ENCODE data around the gene MLXIP. TPM values are rescaled to one million over a fixed set of nuclear protein-coding genes. Genes with fewer than 3 reads are reported as not detected.
"Not testable (repeated sequence)": the region's sequence is repeated elsewhere in the genome, so short reads cannot be mapped to it uniquely, and the experiment has no call there.

Gene MLXIP
- total and polyA plus RNA-seq, 12 donors, result 13.7 to 98.1 (median 40.1) TPM

DNA sequence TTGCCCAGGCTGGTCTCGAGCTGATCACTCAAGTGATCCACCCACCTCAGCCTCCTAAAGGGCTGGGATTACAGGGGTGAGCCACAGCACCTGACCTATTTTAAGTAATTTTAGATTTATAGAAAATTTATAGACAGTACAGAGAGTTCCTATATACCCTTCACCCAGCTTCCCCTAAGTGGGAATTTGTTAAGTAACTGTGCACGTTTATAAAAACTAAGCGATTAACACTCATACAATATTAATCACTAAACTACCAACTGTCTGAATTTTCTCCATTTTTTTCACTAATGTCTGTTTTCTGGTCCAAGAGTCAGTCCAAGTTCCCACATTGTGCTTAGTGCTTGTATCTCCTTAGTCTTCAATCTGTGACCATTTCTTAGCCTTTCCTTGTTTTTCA is 89.9 kb downstream of the MLXIP start:
- TF ChIP-seq POLR2A (IDR thresholded peaks at IDR 0.05), result no peak
- TF ChIP-seq, protein P1, sequence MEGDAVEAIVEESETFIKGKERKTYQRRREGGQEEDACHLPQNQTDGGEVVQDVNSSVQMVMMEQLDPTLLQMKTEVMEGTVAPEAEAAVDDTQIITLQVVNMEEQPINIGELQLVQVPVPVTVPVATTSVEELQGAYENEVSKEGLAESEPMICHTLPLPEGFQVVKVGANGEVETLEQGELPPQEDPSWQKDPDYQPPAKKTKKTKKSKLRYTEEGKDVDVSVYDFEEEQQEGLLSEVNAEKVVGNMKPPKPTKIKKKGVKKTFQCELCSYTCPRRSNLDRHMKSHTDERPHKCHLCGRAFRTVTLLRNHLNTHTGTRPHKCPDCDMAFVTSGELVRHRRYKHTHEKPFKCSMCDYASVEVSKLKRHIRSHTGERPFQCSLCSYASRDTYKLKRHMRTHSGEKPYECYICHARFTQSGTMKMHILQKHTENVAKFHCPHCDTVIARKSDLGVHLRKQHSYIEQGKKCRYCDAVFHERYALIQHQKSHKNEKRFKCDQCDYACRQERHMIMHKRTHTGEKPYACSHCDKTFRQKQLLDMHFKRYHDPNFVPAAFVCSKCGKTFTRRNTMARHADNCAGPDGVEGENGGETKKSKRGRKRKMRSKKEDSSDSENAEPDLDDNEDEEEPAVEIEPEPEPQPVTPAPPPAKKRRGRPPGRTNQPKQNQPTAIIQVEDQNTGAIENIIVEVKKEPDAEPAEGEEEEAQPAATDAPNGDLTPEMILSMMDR (IDR thresholded peaks at IDR 0.05), result no peak
- Histone ChIP-seq H3K27me3 (no peaks in the 10 kb centered on the region), H3K4me1 (replicated peaks in 1 of 2) (no peaks in the 10 kb centered on the region), H3K4me3 (no peak overlapping the region), H3K9me3 (replicated peaks in 1 of 3) (no peaks in the 10 kb centered on the region), H3K36me3 (replicated peaks in 1 of 2) (no peaks in the 10 kb centered on the region), H3K27ac (no peak overlapping the region)
- WGBS, 4 donors, result 86 to 91% (median 90%) methylated on average over 3 of the region's 3 CpGs
- intact Hi-C loops (cut with DNase I), result no loop called here
- DNase-seq, result no peak

- no peaks in the 10 kb centered on the region for H3K27me3 ChIP-seq
- no peak overlapping the region for H3K27ac ChIP-seq
- TF ChIP-seq, protein P1 (IDR thresholded peaks at IDR 0.05), result no peak
- no peak for TF ChIP-seq POLR2A (IDR thresholded peaks at IDR 0.05)
- DNase-seq, result no peak
- H3K4me3 ChIP-seq, result no peak overlapping the region
- H3K4me1 ChIP-seq (replicated peaks in 1 of 2), result no peaks in the 10 kb centered on the region
- no peaks in the 10 kb centered on the region for H3K9me3 ChIP-seq (replicated peaks in 1 of 3)
- no peaks in the 10 kb centered on the region for H3K36me3 ChIP-seq (replicated peaks in 1 of 2)
- 76 to 86% (median 79%) methylated on average over 5 of the region's 5 CpGs for WGBS, 4 donors
- intact Hi-C loops (cut with DNase I), result no loop called here
Observed at GRCh38 chr12:122171399-122171798, 92.8 kb downstream of the MLXIP start.

DNA sequence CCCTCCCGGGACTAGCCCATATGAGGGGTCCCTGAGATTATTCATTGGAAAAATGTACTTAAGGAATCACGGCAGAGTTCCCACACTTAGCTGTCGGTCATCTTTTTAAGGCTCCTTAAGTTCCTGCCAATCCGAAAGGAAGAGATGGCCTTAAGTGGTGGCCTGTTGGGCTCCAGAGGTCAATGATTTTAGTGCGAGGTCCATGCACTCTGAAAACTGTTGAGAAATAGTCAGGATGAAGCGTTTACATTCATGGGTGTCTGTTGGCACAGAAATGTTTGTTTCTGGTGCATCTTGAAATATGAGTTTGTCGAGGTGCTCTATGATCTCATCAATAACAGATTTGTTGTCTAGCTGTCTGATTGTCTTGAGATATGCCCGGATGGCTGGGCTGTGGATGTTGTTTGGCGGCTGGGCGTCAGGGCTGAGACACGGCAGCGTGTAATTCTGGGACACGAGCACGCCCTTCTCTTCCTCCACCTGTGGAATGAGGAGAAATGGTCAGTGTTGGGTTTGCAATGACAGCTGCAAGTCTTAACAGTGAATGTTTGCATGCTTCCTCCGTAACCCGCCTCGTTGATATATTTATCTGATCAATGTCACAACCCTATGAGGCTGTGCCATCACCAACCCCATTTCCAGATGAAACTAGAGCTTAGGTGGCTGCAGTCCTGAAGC is 93.8 kb downstream of the MLXIP start:
- intact Hi-C loops (cut with DNase I), result no loop called here
- Histone ChIP-seq H3K4me1 (replicated peaks in 1 of 2) (no peaks in the 10 kb centered on the region), H3K4me3 (no peak overlapping the region), H3K27ac (no peak overlapping the region), H3K27me3 (no peaks in the 10 kb centered on the region), H3K36me3 (replicated peaks in 1 of 2) (no peaks in the 10 kb centered on the region), H3K9me3 (replicated peaks in 1 of 3) (no peaks in the 10 kb centered on the region)
- no peak for TF ChIP-seq POLR2A (IDR thresholded peaks at IDR 0.05)
- TF ChIP-seq, protein P1 (IDR thresholded peaks at IDR 0.05), result no peak
- DNase-seq, result no peak
- WGBS, 4 donors, result 69 to 82% (median 75%) methylated on average over 15 to 17 of the region's 17 CpGs

DNA sequence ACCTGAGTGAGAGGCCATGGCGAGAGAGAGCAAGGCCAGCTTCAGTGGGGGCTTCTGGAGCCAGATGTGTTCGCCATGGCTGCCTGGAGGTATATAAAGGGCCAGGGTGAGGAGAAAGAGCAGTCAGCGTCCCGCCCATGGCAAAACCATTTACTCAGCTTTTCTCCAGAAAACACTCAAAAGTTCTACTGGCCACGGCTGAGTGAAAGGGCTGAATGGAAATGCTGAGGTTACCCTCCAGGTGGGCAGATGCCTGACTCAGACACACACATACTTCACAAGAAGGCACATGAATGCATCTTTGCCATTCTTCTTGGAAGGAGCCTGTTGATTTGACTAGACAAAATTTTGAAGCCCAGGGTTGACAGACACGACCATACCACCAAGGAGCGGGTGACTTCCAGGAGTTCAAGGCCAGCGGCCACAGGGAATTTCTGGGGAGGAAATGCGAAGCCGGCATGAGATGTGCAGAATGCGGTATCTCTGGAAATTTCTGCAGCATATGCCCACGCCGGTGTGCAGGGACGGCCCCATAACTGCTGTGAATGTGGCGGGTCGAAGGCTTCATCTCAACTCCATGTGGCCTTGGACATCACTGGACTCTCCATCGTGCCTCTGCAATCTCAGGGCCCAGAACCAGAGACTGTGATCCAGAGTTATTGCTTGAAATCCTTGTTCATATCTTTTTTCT is 95.7 kb downstream of the MLXIP start, which contains the start of gene IL31:
Gene IL31 (minus strand): TSS at position 67 of the 691 bp plus-strand sequence. CDS start 49 bp downstream, at position 18.
- H3K4me1 ChIP-seq (replicated peaks in 1 of 2), result no peaks in the 10 kb centered on the region
- H3K9me3 ChIP-seq (replicated peaks in 1 of 3), result no peaks in the 10 kb centered on the region
- H3K4me3 ChIP-seq, result no peak within 1 kb of the TSS
- no peaks in the 10 kb centered on the region for H3K36me3 ChIP-seq (replicated peaks in 1 of 2)
- no peak within 1 kb of the TSS for H3K27ac ChIP-seq
- no peak for DNase-seq
- WGBS, 4 donors, result 85 to 90% (median 87%) methylated on average over 17 of the region's 17 CpGs
- no peak for TF ChIP-seq POLR2A (IDR thresholded peaks at IDR 0.05)
- TF ChIP-seq, protein P1 (IDR thresholded peaks at IDR 0.05), result no peak
- intact Hi-C loops (cut with DNase I), result no loop called here
- H3K27me3 ChIP-seq, result no peaks in the 10 kb centered on the region

GRCh38 chr12:122176473-122176872 is 97.9 kb downstream of the MLXIP start:
- WGBS, 4 donors, result 74 to 81% (median 77%) methylated on average over 4 of the region's 4 CpGs
- H3K27me3 ChIP-seq; DNase-seq; H3K9me3 ChIP-seq (replicated peaks in 1 of 3); H3K4me3 ChIP-seq; H3K4me1 ChIP-seq (replicated peaks in 1 of 2); H3K27ac ChIP-seq; intact Hi-C loops (cut with DNase I); H3K36me3 ChIP-seq (replicated peaks in 1 of 2): not testable (repeated sequence)
